ENCODE measurements around the gene CD68.
A peak's percentile ranks its signal among the peaks of the same experiment; 100 is the strongest.

CD68 gene

DNA sequence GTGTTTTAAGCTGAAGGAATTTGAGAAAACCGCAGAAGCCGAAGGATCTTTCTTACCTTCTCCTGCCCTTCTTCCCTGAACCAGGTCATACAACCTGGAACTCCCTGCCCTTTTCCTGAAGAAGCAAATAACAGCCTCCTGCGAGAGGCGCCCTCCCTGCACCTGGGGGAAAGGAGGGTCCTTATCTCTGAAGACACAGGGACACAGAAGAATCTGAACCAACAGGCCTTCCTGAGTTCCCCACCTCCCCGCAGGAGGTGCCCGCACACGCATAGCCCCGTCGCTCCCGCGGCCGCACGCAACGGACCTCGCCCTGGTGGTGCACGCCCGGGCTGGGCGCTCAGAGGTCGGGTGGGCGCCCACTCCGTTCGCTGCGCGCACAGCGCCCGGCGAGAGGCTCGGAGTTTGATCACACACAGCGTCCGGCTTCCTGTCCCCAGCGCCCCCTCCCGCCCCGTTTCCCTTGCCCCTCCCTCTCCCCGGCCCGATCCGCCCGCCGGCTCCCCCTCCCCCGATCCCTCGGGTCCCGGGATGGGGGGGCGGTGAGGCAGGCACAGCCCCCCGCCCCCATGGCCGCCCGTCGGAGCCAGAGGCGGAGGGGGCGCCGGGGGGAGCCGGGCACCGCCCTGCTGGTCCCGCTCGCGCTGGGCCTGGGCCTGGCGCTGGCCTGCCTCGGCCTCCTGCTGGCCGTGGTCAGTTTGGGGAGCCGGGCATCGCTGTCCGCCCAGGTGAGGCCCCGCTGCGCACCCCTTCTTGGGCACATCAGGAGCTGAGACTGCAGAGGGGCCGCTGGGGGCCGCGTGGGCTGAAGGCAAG lies 30.6 kb upstream of the CD68 start, which contains the start of gene TNFSF12:
TNFSF12 (plus strand) TSS at position 474 of the 816 bp plus-strand sequence; CDS start at position 570, 96 bp downstream.
- H3K4me3 ChIP-seq (replicated peaks; ENCODE audit: low read depth, low read length), result peak within 1 kb of the TSS; percentile 47
- TF ChIP-seq, protein P1, sequence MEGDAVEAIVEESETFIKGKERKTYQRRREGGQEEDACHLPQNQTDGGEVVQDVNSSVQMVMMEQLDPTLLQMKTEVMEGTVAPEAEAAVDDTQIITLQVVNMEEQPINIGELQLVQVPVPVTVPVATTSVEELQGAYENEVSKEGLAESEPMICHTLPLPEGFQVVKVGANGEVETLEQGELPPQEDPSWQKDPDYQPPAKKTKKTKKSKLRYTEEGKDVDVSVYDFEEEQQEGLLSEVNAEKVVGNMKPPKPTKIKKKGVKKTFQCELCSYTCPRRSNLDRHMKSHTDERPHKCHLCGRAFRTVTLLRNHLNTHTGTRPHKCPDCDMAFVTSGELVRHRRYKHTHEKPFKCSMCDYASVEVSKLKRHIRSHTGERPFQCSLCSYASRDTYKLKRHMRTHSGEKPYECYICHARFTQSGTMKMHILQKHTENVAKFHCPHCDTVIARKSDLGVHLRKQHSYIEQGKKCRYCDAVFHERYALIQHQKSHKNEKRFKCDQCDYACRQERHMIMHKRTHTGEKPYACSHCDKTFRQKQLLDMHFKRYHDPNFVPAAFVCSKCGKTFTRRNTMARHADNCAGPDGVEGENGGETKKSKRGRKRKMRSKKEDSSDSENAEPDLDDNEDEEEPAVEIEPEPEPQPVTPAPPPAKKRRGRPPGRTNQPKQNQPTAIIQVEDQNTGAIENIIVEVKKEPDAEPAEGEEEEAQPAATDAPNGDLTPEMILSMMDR (IDR thresholded peaks at IDR 0.05; ENCODE audit: low read depth, low read length, missing control alignments), result no peak
- DNase-seq (ENCODE audit: extremely low read depth, low read depth), result no peak

DNA sequence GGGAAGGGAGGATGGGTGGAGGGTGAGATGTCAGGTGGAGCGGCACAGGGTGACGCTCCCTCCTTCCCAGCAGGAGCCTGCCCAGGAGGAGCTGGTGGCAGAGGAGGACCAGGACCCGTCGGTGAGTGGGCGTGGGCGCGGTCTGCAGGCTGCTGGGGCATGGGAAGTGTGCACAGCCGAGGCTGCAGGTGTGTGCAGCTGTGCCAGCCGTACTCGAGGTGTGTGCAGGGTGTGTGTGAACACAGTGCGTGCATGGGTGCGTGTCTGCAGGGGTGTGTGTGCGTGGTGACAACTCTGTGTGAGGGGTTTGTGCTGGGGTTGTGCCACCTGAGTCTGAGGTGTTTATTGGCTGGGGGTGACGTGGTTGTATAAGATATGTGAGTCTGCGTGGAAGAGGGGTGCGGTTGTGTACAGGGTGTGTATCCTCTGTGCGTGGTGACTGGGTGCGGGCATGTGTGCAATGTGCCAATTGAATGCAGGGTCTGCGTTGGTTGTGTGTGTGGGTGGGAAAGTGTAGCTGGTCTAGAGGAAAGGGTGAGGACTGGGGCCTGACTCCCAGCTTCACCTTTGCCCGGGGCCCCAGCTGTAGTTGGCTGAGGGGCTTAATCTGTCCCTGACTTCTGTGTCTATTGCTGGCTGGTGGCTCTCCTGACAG lies 29.9 kb upstream of the CD68 start:
- DNase-seq (ENCODE audit: extremely low read depth, low read depth), result no peak
- peak overlapping the region; percentile 47 for H3K4me3 ChIP-seq (replicated peaks; ENCODE audit: low read depth, low read length)
- TF ChIP-seq, protein P1 (IDR thresholded peaks at IDR 0.05; ENCODE audit: low read depth, low read length, missing control alignments), result no peak

DNA sequence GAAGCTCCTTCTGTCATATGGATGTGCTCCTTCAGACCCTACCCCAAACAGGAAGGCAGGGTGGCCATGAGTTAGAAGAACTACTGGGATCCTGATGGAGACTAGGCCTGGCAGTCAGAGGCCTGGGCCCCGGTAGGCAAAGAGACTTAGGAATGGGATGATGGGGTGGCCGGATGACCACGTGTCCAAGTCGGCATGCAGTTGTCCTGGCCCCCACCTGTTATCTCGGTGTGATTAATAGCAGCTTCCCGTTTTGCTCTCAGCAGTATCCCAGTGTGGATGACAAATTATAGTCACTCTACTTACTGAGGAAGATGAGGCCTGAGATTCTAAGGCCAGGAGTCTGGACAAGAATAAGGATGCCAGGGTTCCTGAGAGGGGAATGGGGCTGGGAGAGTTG lies 29.1 kb upstream of the CD68 start:
- TF ChIP-seq, protein P1 (IDR thresholded peaks at IDR 0.05; ENCODE audit: low read depth, low read length, missing control alignments), result no peak
- DNase-seq (ENCODE audit: extremely low read depth, low read depth), result no peak
- no peak overlapping the region for H3K4me3 ChIP-seq (replicated peaks; ENCODE audit: low read depth, low read length)

DNA sequence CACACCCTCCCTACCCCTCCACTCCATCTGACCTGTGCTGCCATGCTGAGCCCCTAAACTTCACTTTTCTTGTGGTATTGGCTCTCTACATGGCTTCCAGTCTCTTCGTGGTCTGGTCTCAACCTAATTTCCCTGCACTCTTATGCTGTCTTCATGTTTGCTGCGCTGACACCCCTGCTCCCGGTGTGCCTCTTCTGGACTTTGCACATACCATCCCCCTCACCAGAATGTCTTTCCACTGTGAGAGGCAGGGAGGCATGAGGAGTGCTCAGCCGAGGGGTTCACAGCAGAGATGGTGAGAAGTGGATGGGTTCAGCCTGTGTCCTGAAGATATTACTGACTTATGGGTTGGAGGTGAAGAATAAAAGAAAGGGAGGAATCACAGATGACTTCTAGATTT lies 28.0 kb upstream of the CD68 start:
- H3K4me3 ChIP-seq (replicated peaks; ENCODE audit: low read depth, low read length), result no peak overlapping the region
- no peak for DNase-seq (ENCODE audit: extremely low read depth, low read depth)
- TF ChIP-seq, protein P1 (IDR thresholded peaks at IDR 0.05; ENCODE audit: low read depth, low read length, missing control alignments), result no peak

DNA sequence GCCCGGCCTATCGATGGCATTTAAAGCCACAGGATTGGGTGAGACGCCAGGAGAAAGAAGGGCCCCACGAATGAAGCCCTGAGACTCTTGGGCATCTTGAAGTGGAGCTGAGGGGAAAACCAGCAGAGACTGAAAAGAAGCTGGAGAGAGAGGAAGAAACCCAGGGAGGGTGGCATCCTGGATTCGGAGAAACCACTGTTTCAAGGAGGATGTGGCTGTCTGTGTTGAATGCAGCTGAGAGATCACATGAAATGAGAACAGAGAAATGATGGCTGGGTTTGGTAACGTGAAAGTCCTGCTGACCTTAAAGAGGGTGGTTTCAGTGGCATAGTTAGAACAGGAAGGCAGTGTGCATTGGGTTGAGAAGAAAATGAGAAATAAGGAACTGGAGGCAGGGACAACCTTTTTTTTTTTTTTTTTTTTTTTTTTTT lies 26.8 kb upstream of the CD68 start:
- no peak overlapping the region for H3K4me3 ChIP-seq (replicated peaks; ENCODE audit: low read depth, low read length)
- TF ChIP-seq, protein P1 (IDR thresholded peaks at IDR 0.05; ENCODE audit: low read depth, low read length, missing control alignments), result no peak
- no peak for DNase-seq (ENCODE audit: extremely low read depth, low read depth)

DNA sequence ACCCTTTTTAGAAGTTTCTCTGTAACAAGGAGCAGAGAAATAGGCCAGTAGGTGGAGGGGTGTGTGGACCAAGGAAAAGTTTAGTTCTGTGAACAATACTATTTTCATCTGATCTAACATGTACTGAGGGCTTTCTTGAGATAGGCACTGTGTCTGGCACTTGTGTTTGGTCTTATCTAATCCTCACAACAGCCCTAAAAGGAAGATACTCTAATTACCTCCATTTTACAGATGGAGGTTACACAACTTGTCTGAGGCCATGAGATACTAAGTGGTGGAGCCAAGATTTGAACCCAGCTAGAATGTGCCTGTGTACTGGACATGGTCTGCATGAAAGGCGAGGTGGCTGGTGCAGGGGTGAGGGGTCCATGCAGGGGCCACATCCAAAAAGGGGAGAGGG lies 26.1 kb upstream of the CD68 start:
- DNase-seq (ENCODE audit: extremely low read depth, low read depth), result no peak
- H3K4me3 ChIP-seq (replicated peaks; ENCODE audit: low read depth, low read length), result no peak overlapping the region
- TF ChIP-seq, protein P1 (IDR thresholded peaks at IDR 0.05; ENCODE audit: low read depth, low read length, missing control alignments), result no peak
